ENCODE data around the gene C19orf44.
"Not testable (repeated sequence)": the region's sequence is repeated elsewhere in the genome, so short reads cannot be mapped to it uniquely, and the experiment has no call there.

C19orf44 gene

DNA sequence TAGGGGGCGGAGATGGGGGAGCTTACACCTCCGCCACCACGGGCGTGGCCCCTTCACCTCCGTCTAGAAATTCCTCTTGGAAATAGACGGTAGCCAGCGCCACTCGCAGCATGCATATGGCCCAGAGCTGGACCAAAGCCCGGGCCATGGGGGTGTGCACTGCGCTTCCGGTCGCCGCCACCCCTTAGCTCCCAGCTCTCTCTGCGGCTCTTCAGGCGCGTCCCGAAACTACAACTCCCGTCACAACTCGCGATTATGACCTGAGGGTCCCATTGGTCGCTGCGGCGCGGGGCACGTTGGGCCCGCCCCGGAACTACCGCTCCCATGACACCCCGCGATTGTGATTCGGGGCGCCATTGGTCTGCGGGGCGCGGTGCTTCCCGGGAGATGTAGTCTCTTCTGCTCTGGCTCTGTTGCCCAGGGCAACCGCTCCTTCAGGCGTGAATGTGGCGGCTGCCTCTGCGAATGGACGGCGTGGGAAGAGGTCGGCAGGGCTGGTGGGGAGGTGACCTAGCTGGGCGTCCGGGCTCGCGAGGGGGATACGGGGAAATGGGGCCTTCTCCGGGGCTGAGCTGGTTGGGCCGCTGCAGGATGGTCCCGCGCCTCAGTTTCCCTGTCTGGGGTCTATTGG is at the start of gene C19orf44, which contains the start of gene CALR3:
Gene C19orf44 (plus strand): TSS at position 413 of the 631 bp plus-strand sequence. CDS start 4,399 bp downstream, outside the sequence.
Gene CALR3 (minus strand): TSS at position 186 of the 631 bp plus-strand sequence. CDS start 38 bp downstream, at position 148.
- DNase-seq (ENCODE audit: low read depth, low spot score) = peak; percentile 87
- no peak within 1 kb of the TSS for H3K27ac ChIP-seq

DNA sequence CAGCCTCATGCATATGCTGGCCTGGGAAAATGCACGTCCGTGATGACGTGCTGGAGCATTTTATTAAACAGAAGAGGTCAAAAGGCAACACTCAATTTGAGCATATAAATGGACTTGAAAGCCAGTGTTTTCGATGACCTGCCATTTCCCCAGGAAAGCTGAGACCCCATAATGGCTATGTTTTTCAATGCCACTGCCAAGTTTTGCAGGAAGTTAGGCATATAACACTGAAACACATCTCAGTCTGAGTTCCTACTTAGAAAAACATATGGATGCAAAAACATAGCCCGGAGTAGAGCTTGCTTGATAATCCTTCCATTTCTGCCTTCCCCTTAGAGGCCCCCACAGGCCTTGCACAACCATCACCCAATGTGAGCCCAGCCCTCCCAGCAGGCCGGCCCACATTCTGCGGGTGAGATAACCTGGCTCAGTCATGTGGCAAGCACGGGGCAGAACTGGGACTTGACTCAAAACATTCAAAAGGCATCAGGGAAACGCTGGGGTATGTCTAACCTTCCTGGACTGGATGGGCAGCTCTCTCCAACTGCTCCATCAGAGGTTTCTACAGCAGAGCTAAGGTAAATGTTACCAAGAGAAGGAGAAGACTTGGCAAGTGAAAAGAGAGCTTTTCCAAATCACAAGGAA is 49.3 kb upstream of the C19orf44 start:
- DNase-seq (ENCODE audit: low read depth, low spot score) = no peak
- peak overlapping the region; percentile 29 for H3K27ac ChIP-seq

DNA sequence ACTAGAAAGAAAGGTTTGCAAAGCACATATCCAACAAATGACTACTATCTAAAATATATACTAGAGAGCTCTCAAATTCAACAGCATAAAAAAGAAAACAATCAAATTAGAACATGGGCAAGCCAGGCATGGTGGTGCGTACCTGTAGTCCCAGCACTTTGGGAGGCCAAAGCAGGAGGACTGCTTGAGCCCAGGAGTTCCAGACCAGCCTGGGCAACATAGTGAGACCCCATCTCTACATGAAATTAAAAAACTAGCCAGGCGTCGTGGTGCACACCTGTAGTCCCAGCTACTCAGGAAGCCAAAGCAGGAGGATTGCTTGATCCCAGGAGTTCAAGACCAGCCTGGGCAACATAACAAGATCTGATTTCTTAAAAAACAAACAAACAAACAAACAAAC is 47.3 kb upstream of the C19orf44 start:
- not testable (repeated sequence) for H3K27ac ChIP-seq; DNase-seq (ENCODE audit: low read depth, low spot score)

DNA sequence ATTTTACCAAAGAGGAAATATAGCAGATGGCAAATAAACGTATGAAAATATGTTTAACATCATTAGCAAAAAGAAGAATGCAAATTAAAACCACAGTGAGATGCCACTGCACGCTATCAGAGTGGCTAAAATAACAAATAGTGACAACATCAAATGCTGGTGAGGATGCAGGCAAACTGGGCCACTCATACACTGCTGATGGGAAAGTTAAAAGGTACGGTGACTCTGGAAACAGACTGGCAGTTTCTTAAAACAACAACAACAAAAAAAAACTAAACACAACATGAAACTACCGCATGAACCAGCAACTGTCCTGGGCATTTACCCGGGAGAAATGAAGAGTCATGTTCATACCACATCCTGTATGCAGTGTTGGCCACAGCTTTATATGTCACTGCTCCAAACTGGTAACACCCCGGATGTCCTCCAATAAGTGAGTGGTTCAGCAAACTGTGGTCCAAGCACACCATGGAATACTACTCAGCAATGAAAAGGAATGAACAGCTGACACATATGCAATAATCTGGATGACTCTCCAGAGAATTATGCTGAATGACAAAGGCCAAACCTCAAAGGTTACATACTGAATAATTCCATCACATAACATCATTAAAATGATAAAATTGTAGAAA is 46.7 kb upstream of the C19orf44 start:
- no peak for DNase-seq (ENCODE audit: low read depth, low spot score)
- H3K27ac ChIP-seq = no peak overlapping the region

GRCh38 chr19:16452325-16452724 is 43.9 kb upstream of the C19orf44 start:
- H3K27ac ChIP-seq = no peak overlapping the region

DNA sequence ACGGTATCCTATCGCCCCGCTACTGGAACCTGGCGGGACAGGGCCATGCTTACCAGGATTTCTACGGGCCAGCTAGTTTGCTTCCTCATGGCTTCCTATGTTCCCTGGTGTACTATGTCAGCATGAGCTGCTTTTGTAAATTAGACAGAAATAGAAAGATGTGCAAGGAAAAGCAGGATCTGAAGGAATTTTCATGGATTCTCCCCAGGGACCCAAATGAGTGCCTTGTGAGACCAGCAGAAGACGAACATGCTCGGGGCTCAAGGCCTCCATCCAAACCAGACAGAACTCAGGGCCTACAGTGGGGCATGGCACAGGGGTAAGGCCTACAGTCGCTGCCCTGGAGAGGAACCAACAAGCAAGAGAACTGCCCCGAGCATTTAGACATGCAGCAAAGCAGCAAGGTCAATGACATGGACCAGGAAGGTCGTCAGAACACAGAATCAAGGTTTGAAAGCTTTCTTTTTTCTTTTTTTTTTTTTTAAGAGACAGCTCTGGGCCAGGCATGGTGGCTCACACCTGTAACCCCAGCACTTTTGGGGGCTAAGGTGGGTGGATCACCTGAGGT is 41.8 kb upstream of the C19orf44 start:
- DNase-seq (ENCODE audit: low read depth, low spot score) = no peak
- H3K27ac ChIP-seq = no peak overlapping the region

More at GRCh38 chr19:16452325-16452724, 43.9 kb upstream of the C19orf44 start:
- DNase-seq (ENCODE audit: low read depth, low spot score) = no peak

GRCh38 chr19:16455489-16455888 is 40.7 kb upstream of the C19orf44 start:
- no peak overlapping the region for H3K27ac ChIP-seq
- DNase-seq (ENCODE audit: low read depth, low spot score) = no peak

DNA sequence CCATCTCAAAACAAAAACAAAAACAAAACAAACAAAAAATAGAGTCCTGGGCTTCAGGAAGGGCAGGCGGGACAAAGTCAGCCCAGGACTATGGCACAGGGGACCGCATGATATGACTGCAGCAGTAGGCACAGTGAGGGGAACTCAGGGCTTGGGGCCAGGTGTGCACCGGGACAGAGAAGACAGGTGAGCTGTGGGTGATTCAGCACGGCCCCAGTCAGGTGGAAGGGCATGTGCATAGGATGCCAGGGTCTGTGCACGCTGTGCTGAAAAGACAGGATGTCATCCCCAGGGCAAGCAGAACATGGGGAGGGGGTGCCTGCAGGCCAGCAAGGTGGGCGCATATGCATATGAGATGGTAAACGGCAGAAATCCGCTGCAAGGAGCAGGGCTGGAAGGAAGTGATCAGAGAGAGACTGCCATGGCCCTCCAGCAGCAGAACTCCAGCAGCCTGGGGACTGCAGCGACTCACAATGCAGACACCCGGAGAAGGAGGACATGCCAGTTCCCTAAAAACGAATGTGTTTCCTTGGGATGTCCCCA is 39.5 kb upstream of the C19orf44 start:
- no peak for DNase-seq (ENCODE audit: low read depth, low spot score)
- H3K27ac ChIP-seq = no peak overlapping the region

GRCh38 chr19:16457195-16457953 is 38.8 kb upstream of the C19orf44 start:
- H3K27ac ChIP-seq = no peak overlapping the region

DNA sequence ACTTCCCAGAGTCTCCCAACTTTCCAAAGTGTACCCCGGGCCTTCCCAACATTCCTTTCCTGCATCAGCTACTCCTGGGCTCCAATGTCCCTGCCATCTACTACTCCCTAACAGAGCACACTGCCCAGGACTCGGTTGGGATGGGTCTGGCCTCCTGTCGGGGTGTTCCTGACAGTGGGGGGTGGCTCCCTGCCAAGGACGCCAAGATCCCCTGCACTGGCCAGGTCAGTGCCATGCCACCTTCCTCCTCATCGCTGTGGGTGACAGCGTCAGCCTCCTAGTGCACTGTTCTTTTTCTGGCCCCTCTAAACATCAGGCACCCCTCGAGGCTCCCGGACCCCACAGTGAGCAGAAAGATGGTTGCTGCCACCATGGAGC is 38.3 kb upstream of the C19orf44 start:
- DNase-seq (ENCODE audit: low read depth, low spot score) = no peak
- no peak overlapping the region for H3K27ac ChIP-seq

More at GRCh38 chr19:16457195-16457953, 38.8 kb upstream of the C19orf44 start:
- no peak for DNase-seq (ENCODE audit: low read depth, low spot score)

GRCh38 chr19:16458391-16459341 is 37.5 kb upstream of the C19orf44 start:
- H3K27ac ChIP-seq = no peak overlapping the region
- no peak for DNase-seq (ENCODE audit: low read depth, low spot score)

- no peak for DNase-seq (ENCODE audit: low read depth, low spot score)
- H3K27ac ChIP-seq = no peak overlapping the region
These were observed 36.5 kb upstream of the C19orf44 start for GRCh38 chr19:16459680-16460079.

DNA sequence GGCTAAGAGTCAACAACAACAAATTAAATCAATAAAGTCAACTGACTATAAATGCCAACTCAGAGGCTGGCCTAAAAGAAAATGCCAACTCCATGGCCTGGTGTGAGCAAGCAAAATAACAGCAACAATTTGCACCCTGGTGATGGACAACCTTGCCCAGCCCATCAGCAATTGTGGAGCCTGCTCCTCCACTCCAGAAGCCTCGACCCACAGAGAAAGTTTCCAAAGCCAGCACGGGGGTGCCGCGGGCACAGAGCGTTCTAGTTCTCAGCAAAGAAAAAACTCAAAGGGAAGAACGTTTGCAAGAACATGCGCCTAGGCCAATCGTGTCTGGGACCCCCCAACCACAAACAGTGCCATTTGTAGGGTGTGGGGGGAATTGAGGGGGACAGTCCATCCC is 35.7 kb upstream of the C19orf44 start:
- no peak overlapping the region for H3K27ac ChIP-seq
- DNase-seq (ENCODE audit: low read depth, low spot score) = no peak

DNA sequence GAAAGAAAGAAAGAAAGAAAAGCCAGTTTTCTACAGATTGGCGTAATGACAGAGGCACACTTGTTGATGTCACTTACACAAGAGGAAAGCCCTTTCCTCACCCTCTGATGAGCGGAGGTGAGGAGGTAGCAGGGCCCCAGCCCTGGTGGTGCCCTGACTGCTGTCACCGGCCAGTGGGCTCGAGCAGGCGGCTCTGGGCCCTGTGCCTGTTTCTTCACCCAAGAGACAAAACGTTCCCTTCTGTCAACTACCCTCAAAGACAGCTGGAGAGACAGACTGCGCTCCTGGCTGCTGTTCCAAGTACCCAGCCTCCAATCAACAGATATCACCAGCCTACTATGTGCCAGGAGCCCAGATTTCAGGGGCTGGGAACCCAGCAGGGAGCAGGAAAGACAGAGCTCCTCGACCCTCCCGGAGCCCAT is 34.6 kb upstream of the C19orf44 start:
- H3K27ac ChIP-seq = no peak overlapping the region
- no peak for DNase-seq (ENCODE audit: low read depth, low spot score)

GRCh38 chr19:16462757-16463250 is 33.4 kb upstream of the C19orf44 start:
- peak overlapping the region; percentile 63 for H3K27ac ChIP-seq
- DNase-seq (ENCODE audit: low read depth, low spot score) = peak; percentile 49

- DNase-seq (ENCODE audit: low read depth, low spot score) = no peak
- peak overlapping the region; percentile 63 for H3K27ac ChIP-seq
These were observed 32.7 kb upstream of the C19orf44 start for GRCh38 chr19:16463341-16463990.

- H3K27ac ChIP-seq = no peak overlapping the region
These were observed 32.1 kb upstream of the C19orf44 start for GRCh38 chr19:16463991-16464575.

GRCh38 chr19:16465239-16465638 is 31.0 kb upstream of the C19orf44 start:
- DNase-seq (ENCODE audit: low read depth, low spot score) = no peak
- H3K27ac ChIP-seq = no peak overlapping the region

More at GRCh38 chr19:16463991-16464575, 32.1 kb upstream of the C19orf44 start:
- DNase-seq (ENCODE audit: low read depth, low spot score) = no peak

All from epithelial cell of prostate (primary cell).